ENCODE results near the gene PARD3.

- TF ChIP-seq CTCF (IDR thresholded peaks at IDR 0.05): no peak
- TF ChIP-seq POLR2A (IDR thresholded peaks at IDR 0.05): no peak
These were observed 290.6 kb downstream of the PARD3 start for GRCh38 chr10:34524369-34525091.
